GM12878 (cell line): Measurements from ENCODE around the gene TSPAN2. TPM values are rescaled to one million over a fixed set of nuclear protein-coding genes. Genes with fewer than 3 reads are reported as not detected.

Experiments
- ATAC-seq: fragments of 200-7000 bp; cut with Tn5 transposase; 3 replicates; pipeline ENCODE4 v1.9.1; 2020; ENCODE audit warnings: mild to moderate bottlenecking, moderate library complexity
- BruUV-seq: library from RNA; stranded (reverse); fragments of 400-500 nt; replicated peaks from 2 replicates; lab custom pipeline; 2021; lab: Mats Ljungman, UMichigan
- CTCF ChIA-PET: fragments of 300-600 bp; sonication (Branson Sonifier 250); formaldehyde crosslinking; extraction: SDS; loops from one replicate; lab custom pipeline; 2021; ENCODE audit warnings: inconsistent platforms; lab: Yijun Ruan, JAX
- POLR2A ChIA-PET: fragments of 350-600 bp; formaldehyde crosslinking; extraction: SDS; loops from one replicate; lab custom pipeline; 2021; ENCODE audit warnings: inconsistent platforms; lab: Charles Lee
- RAD21 ChIA-PET: fragments of 300-600 bp; sonication (Branson Sonifier 250); formaldehyde crosslinking; loops from one replicate; lab custom pipeline; 2023; ENCODE audit warnings: antibody characterized with exemption; ENCODE audit not compliant: unreplicated experiment; lab: Charles Lee
- SMC1A ChIA-PET: fragments of 300-600 bp; sonication (Branson Sonifier 250); formaldehyde crosslinking; loops from one replicate; lab custom pipeline; 2023; ENCODE audit not compliant: unreplicated experiment, uncharacterized antibody; lab: Charles Lee
- DNase-seq: peaks from one replicate; pipeline ENCODE4 v3.0.0-alpha.2; 2011; ENCODE audit warnings: low read depth, low spot score
- FAIRE-seq: peaks from 3 replicates; lab custom pipeline; 2011; peaks lifted over from hg19 to GRCh38; lab: Jason Lieb, UNC
- H2AFZ ChIP-seq: 2 replicates; pipeline ENCODE4 v1.6.0; 2011; ENCODE audit warnings: low read depth, low read length, control low read depth; ENCODE audit not compliant: control insufficient read depth
- H3K27ac ChIP-seq: 2 replicates; pipeline ENCODE4 v1.5.1; 2011; ENCODE audit warnings: control low read depth; ENCODE audit not compliant: control insufficient read depth, insufficient read depth
- H3K27me3 ChIP-seq, 2 experiments: replicated peaks in 1 of 2; 2 replicates each; pipeline versions ENCODE4 v1.6.0 to v1.6.1; 2011; ENCODE audit warnings: low read length in 1 of 2; ENCODE audit not compliant: control insufficient read depth in 2 of 2, insufficient read depth in 2 of 2
- H3K36me3 ChIP-seq, 2 experiments: 2 replicates each; pipeline ENCODE4 v1.5.1; 2011; ENCODE audit warnings: low read length in 1 of 2; ENCODE audit not compliant: control insufficient read depth in 2 of 2, insufficient read depth in 2 of 2
- H3K4me1 ChIP-seq: 2 replicates; pipeline ENCODE4 v1.6.1; 2011; ENCODE audit warnings: mild to moderate bottlenecking, low read length, moderate library complexity, mixed read lengths; ENCODE audit not compliant: control insufficient read depth, insufficient read depth
- H3K4me2 ChIP-seq: 2 replicates; pipeline ENCODE4 v1.6.0; 2011; ENCODE audit warnings: control low read depth; ENCODE audit not compliant: control insufficient read depth, insufficient read depth
- H3K4me3 ChIP-seq: fragments of 200-600 bp; sonication (generic); 2 replicates; pipeline ENCODE4 v1.5.1; 2016
- H3K79me2 ChIP-seq: 2 replicates; pipeline ENCODE4 v1.6.0; 2011; ENCODE audit warnings: low read length; ENCODE audit not compliant: control insufficient read depth, insufficient read depth
- H3K9ac ChIP-seq: 2 replicates; pipeline ENCODE4 v1.8.0; 2011; ENCODE audit warnings: low read length, control low read depth, mixed read lengths; ENCODE audit not compliant: control insufficient read depth, insufficient read depth
- H3K9me3 ChIP-seq: replicated peaks from 3 replicates; pipeline ENCODE4 v1.5.1; 2011; ENCODE audit warnings: mild to moderate bottlenecking, low read length; ENCODE audit not compliant: control insufficient read depth, insufficient read depth
- H4K20me1 ChIP-seq: 2 replicates; pipeline ENCODE4 v1.6.0; 2011; ENCODE audit not compliant: control insufficient read depth, insufficient read depth
- ASH2L ChIP-seq: fragments of 300-600, 200-600 bp; sonication (generic); IDR thresholded peaks from 2 replicates; pipeline ENCODE4 v1.6.1; 2017; ENCODE audit warnings: low read depth, mild to moderate bottlenecking, borderline replicate concordance
- ATF3 ChIP-seq: IDR thresholded peaks from 2 replicates; pipeline ENCODE4 v1.6.1; 2011; ENCODE audit warnings: low read depth, mild to moderate bottlenecking, low read length, moderate library complexity, borderline replicate concordance; ENCODE audit errors: extremely low read depth
- BCL11A ChIP-seq: IDR thresholded peaks from 2 replicates; pipeline ENCODE4 v1.6.1; 2011; ENCODE audit warnings: low read depth, low read length
- E2F4 ChIP-seq: IDR thresholded peaks from 2 replicates; pipeline ENCODE4 v1.6.1; 2012; ENCODE audit warnings: low read depth, low read length, improper control_type of control experiment
- EGR1 ChIP-seq, 2 experiments: IDR thresholded peaks; 1 replicate in 1 of 2; 2 replicates in 1 of 2; pipeline ENCODE4 v1.6.1; 2011 to 2012; ENCODE audit warnings: low read depth in 2 of 2, low read length in 2 of 2, borderline replicate concordance in 1 of 2, mild to moderate bottlenecking in 1 of 2, moderate library complexity in 1 of 2
- MEF2B ChIP-seq: fragments of 450-650 bp; IDR thresholded peaks from 2 replicates; pipeline ENCODE4 v1.6.1; 2018; ENCODE audit warnings: mild to moderate bottlenecking, moderate library complexity; ENCODE audit not compliant: partially characterized antibody, poor library complexity, severe bottlenecking
- MYC ChIP-seq: IDR thresholded peaks from 2 replicates; pipeline ENCODE4 v1.6.1; 2011; ENCODE audit warnings: mild to moderate bottlenecking, low read length, moderate library complexity, inconsistent platforms; ENCODE audit not compliant: insufficient read depth, insufficient replicate concordance, insufficient read length, severe bottlenecking
- NFXL1 ChIP-seq: fragments of 450-650 bp; IDR thresholded peaks from 2 replicates; pipeline ENCODE4 v1.6.1; 2017; ENCODE audit warnings: antibody characterized with exemption, mild to moderate bottlenecking, borderline replicate concordance
- RCOR1 ChIP-seq: conservative IDR thresholded peaks from 2 replicates; pipeline ENCODE4 v1.6.1; 2012; ENCODE audit warnings: low read depth, low read length, improper control_type of control experiment
- RFX5 ChIP-seq: IDR thresholded peaks from 2 replicates; pipeline ENCODE4 v1.6.1; 2011; ENCODE audit warnings: low read depth, low read length, improper control_type of control experiment
- TARDBP ChIP-seq: IDR thresholded peaks from 2 replicates; pipeline ENCODE4 v1.6.1; 2016; ENCODE audit warnings: borderline replicate concordance
- ZNF622 ChIP-seq: fragments of 450-650 bp; IDR thresholded peaks from 2 replicates; pipeline ENCODE4 v1.6.1; 2017; ENCODE audit warnings: mild to moderate bottlenecking, inconsistent platforms
- WGBS: methylation state at CpG from one replicate; pipeline ENCODE4 v1.1.6; 2016; ENCODE audit warnings: low lambda C conversion rate; ENCODE audit not compliant: insufficient replicate concordance, insufficient coverage; ENCODE audit errors: missing lambda C conversion rate; 5-methylcytosine and 5-hydroxymethylcytosine counted together
- in situ Hi-C: fragments of 300-500 bp; cut with MboI; formaldehyde crosslinking; loops from 9 replicates; pipeline ENCODE4 v1.14.3; 2018; ENCODE audit warnings: mixed read lengths
- intact Hi-C: fragments of 100-400 bp; cut with micrococcal nuclease; formaldehyde crosslinking; loops from one replicate; pipeline ENCODE4 v1.14.2; 2022; ENCODE audit not compliant: unreplicated experiment
- polyA plus RNA-seq, 11 experiments: library from polyadenylated mRNA; depleted of rRNA in 4 of 11; unstranded in 6 of 11; stranded (reverse) in 5 of 11; fragments of >200 nt; fragmentation: Nextera tagmentation in 4 of 11; fragmentation: Illumina TruSeq in 1 of 11; extraction: Ambion mirVana in 4 of 11; extraction: Trizol in 1 of 11; gene quantifications; 1 replicate in 1 of 11; 2 replicates in 10 of 11; pipeline versions ENCODE4 v1.2.1 to v1.2.3, GENCODE V29; 2011 to 2016; ENCODE audit warnings: inconsistent platforms in 2 of 11, missing spikeins in 2 of 11, low read depth in 1 of 11
- total RNA-seq, 4 experiments: library from RNA; depleted of rRNA in 3 of 4; stranded (reverse); fragments of >200 nt in 3 of 4; fragmentation: Illumina TruSeq in 1 of 4; extraction: Trizol in 1 of 4; gene quantifications; 2 replicates each; pipeline versions ENCODE4 v1.2.1 to v1.2.3, GENCODE V29; 2013 to 2021

TSPAN2 gene
- total and polyA plus RNA-seq, 10 of the 15 experiments (the other 5 are each of a cell fraction or from before 2014, with no cell fraction given) = under 0.01 to 0.73 TPM; not detected in 8

GRCh38 chr1:115069659-115070308, 19.5 kb downstream of the TSPAN2 start:
- H2AFZ ChIP-seq = no peak overlapping the region
- no peaks in the 10 kb centered on the region for H3K9me3 ChIP-seq
- H3K79me2 ChIP-seq = no peaks in the 10 kb centered on the region
- RAD21 ChIA-PET = interaction anchor here (1.8 to 5.3 kb wide), 3 partner anchors 13 to 42 kb away, joined by 11 to 25 read pairs (median 11); no protein-coding TSS in a partner anchor
- no TSS peak for BruUV-seq
- ATAC-seq (no peak), FAIRE-seq (no peak), DNase-seq (no peak)
- H3K4me3 ChIP-seq = no peak overlapping the region
- CTCF ChIA-PET = interaction anchor here (0.6 to 7.5 kb wide), 3 partner anchors 18 to 684 kb away, joined by 3 to 44 read pairs (median 6); no protein-coding TSS in a partner anchor
- H3K4me2 ChIP-seq = no peak overlapping the region
- H3K4me1 ChIP-seq = no peaks in the 10 kb centered on the region
- POLR2A ChIA-PET = interaction anchor here (1.7 kb wide), 1 partner anchor 11 kb away, joined by 10 read pairs; no protein-coding TSS in a partner anchor
- H3K27ac ChIP-seq = no peak overlapping the region
- TF ChIP-seq BCL11A (no peak), MYC (no peak), E2F4 (no peak), RCOR1 (no peak), NFXL1 (no peak), TARDBP (no peak), ZNF622 (no peak), EGR1 (IDR thresholded peaks at IDR 0.05; ENCODE audit: borderline replicate concordance in 1 of 2, low read depth in 2 of 2, low read length in 2 of 2) (no peak), MEF2B (no peak), ASH2L (no peak), ATF3 (no peak), RFX5 (no peak)
- H3K36me3 ChIP-seq = no peaks in the 10 kb centered on the region
- intact Hi-C loops = no loop called here
- no peaks in the 10 kb centered on the region; a peak in 2 of 4 replicates for H3K27me3 ChIP-seq
- 69% methylated on average over 7 of the region's 7 CpGs for WGBS
- SMC1A ChIA-PET = interaction anchor here (0.8 to 6.2 kb wide), 4 partner anchors 12 to 29 kb away, joined by 4 to 42 read pairs (median 22); no protein-coding TSS in a partner anchor
- no peaks in the 10 kb centered on the region for H4K20me1 ChIP-seq
- in situ Hi-C loops = no loop called here
- H3K9ac ChIP-seq = no peak overlapping the region
